Measurements from ENCODE around the gene IFT20. TPM values are rescaled to one million over a fixed set of nuclear protein-coding genes. Genes with fewer than 3 reads are reported as not detected.

IFT20 gene
- total and polyA plus RNA-seq, 9 of the 15 experiments (the other 6 are each of a cell fraction or from before 2014, with no cell fraction given) = 11.2 to 38.6 (median 20.1) TPM

- no peak for TF ChIP-seq TSHZ1 (CRISPR knock-in tag; IDR thresholded peaks at IDR 0.05)
- no peak for TF ChIP-seq GATA2 (CRISPR knock-in tag; IDR thresholded peaks at IDR 0.05)
- TF ChIP-seq DPF2 (IDR thresholded peaks at IDR 0.05) = peak; percentile 48
- no peak for TF ChIP-seq OTX1 (CRISPR knock-in tag; IDR thresholded peaks at IDR 0.05)
- no peak for TF ChIP-seq HMGXB4 (CRISPR knock-in tag; IDR thresholded peaks at IDR 0.05)
- TF ChIP-seq CREB3 (tag; conservative IDR thresholded peaks at IDR 0.05; ENCODE audit: low read depth) = peak; percentile 28; the same call in 1 of the 2 replicates
- TF ChIP-seq TAF1 (IDR thresholded peaks at IDR 0.05; ENCODE audit: control insufficient read depth, extremely low read depth, insufficient read depth, low read length, severe bottlenecking) = no peak
- no peak for TF ChIP-seq HOMEZ (CRISPR knock-in tag; IDR thresholded peaks at IDR 0.05)
- TF ChIP-seq ELF4 (CRISPR knock-in tag; IDR thresholded peaks at IDR 0.05) = no peak
- no peak for TF ChIP-seq BCOR (IDR thresholded peaks at IDR 0.05)
- no peak for TF ChIP-seq ZBTB7A (IDR thresholded peaks at IDR 0.05; ENCODE audit: borderline replicate concordance, control insufficient read depth, low read depth, low read length)
- peak; percentile 38 for TF ChIP-seq ETV1 (tag; conservative IDR thresholded peaks at IDR 0.05; ENCODE audit: low read depth)
- TF ChIP-seq MYNN (IDR thresholded peaks at IDR 0.05) = no peak
- TF ChIP-seq MYNN (CRISPR knock-in tag; IDR thresholded peaks at IDR 0.05) = no peak
- TF ChIP-seq RBM39 (optimal IDR thresholded peaks at IDR 0.05; ENCODE audit: low read depth, low read length) = peak; percentile 26
- TF ChIP-seq POLR2G (IDR thresholded peaks at IDR 0.05; ENCODE audit: low read depth, low read length) = 0 out of 2 replicates have a peak, but pooled peaks have one; percentile 4
- no peak for TF ChIP-seq FOXM1 (IDR thresholded peaks at IDR 0.05; ENCODE audit: low read depth)
- TF ChIP-seq FOXM1 (CRISPR knock-in tag; IDR thresholded peaks at IDR 0.05; ENCODE audit: low read depth) = no peak
- TF ChIP-seq FOXJ2 (tag; IDR thresholded peaks at IDR 0.05) = no peak
- TF ChIP-seq FOXA3 (CRISPR knock-in tag; conservative IDR thresholded peaks at IDR 0.05 in 1 of 2, IDR thresholded peaks at IDR 0.05 in 1 of 2) = no peak
Measured at GRCh38 chr17:28317099-28317965, 17.9 kb downstream of the IFT20 start (continued).

All from K562 (cell line).